HepG2 (cell line): Measurements from ENCODE around the gene MEGF11. TPM values are rescaled to one million over a fixed set of nuclear protein-coding genes. Genes with fewer than 3 reads are reported as not detected.

Experiments
- ATAC-seq: fragments of 200-7000 bp; cut with Tn5 transposase; 3 replicates; pipeline ENCODE4 v1.9.1; 2020; ENCODE audit warnings: mild to moderate bottlenecking, moderate library complexity
- BruUV-seq: library from RNA; stranded (reverse); fragments of 400-500 nt; replicated peaks from 2 replicates; lab custom pipeline; 2021; lab: Mats Ljungman, UMichigan
- CTCF ChIA-PET: fragments of 300-600 bp; formaldehyde crosslinking; extraction: SDS; loops from one replicate; lab custom pipeline; 2021; ENCODE audit warnings: low total read pairs, inconsistent platforms, low intra/inter-chr PET ratio; lab: Yijun Ruan, JAX
- POLR2A ChIA-PET: fragments of 350-600 bp; sonication (Branson Sonifier 250); formaldehyde crosslinking; loops from one replicate; lab custom pipeline; 2020; ENCODE audit warnings: antibody characterized with exemption, inconsistent platforms; lab: Yijun Ruan, JAX
- DNase-seq: peaks from one replicate; pipeline ENCODE4 v3.0.0-alpha.2; 2015; ENCODE audit warnings: low spot score
- FAIRE-seq: peaks from 3 replicates; lab custom pipeline; 2011; peaks lifted over from hg19 to GRCh38; lab: Jason Lieb, UNC
- H2AFZ ChIP-seq: one replicate; pipeline ENCODE4 v1.6.1; 2011; ENCODE audit warnings: low read length, inconsistent platforms
- H3K27ac ChIP-seq: fragments of 300-600 bp; 3 replicates; pipeline ENCODE4 v1.8.0; 2011; ENCODE audit warnings: mixed run types, mild to moderate bottlenecking, mixed read lengths, low read length, inconsistent platforms; ENCODE audit not compliant: insufficient read depth; ENCODE audit errors: extremely low read length
- H3K27me3 ChIP-seq, 2 experiments: fragments of 200-600 bp in 1 of 2; 2 replicates in 1 of 2; 3 replicates in 1 of 2; pipeline versions ENCODE4 v1.6.0 to v1.8.0; 2011; ENCODE audit warnings: low read length in 2 of 2, mild to moderate bottlenecking in 2 of 2, moderate library complexity in 2 of 2, inconsistent platforms in 1 of 2; ENCODE audit not compliant: insufficient read depth in 2 of 2, control insufficient read depth in 1 of 2
- H3K36me3 ChIP-seq, 2 experiments: fragments of 200-600 bp in 1 of 2; replicated peaks in 1 of 2; 2 replicates in 1 of 2; 3 replicates in 1 of 2; pipeline versions ENCODE4 v1.5.1 to v1.8.0; 2011; ENCODE audit warnings: low read length in 2 of 2, inconsistent platforms in 1 of 2; ENCODE audit not compliant: insufficient read depth in 2 of 2, control insufficient read depth in 1 of 2
- H3K4me1 ChIP-seq: 2 replicates; pipeline ENCODE4 v1.5.1; 2012; ENCODE audit warnings: low read length, inconsistent platforms; ENCODE audit not compliant: insufficient read depth
- H3K4me2 ChIP-seq: 2 replicates; pipeline ENCODE4 v1.6.0; 2011; ENCODE audit warnings: low read depth, low read length, inconsistent platforms
- H3K4me3 ChIP-seq, 3 experiments: fragments of 200-600 bp in 1 of 3; sonication (generic), shearing (Covaris generic) in 1 of 3; replicated peaks in 1 of 3; 2 replicates each; pipeline ENCODE4 v1.5.1; 2011 to 2016; ENCODE audit warnings: low read length in 3 of 3, inconsistent platforms in 2 of 3, low read depth in 2 of 3, mild to moderate bottlenecking in 2 of 3, control low read depth in 1 of 3, mixed read lengths in 1 of 3; ENCODE audit not compliant: insufficient read depth in 1 of 3
- H3K79me2 ChIP-seq: one replicate; pipeline ENCODE4 v1.6.1; 2011; ENCODE audit warnings: low read length, inconsistent platforms; ENCODE audit not compliant: insufficient read depth
- H3K9ac ChIP-seq: 2 replicates; pipeline ENCODE4 v1.6.0; 2011; ENCODE audit warnings: mild to moderate bottlenecking, low read depth, low read length, inconsistent platforms; ENCODE audit not compliant: insufficient read depth
- H3K9me3 ChIP-seq: 2 replicates; pipeline ENCODE4 v1.5.1; 2012; ENCODE audit warnings: mild to moderate bottlenecking, low read length
- H4K20me1 ChIP-seq: 2 replicates; pipeline ENCODE4 v1.6.0; 2011; ENCODE audit warnings: inconsistent platforms, mild to moderate bottlenecking, low read length, moderate library complexity; ENCODE audit not compliant: insufficient read depth
- ATF4 ChIP-seq, 2 experiments: fragments of 450-650 bp in 1 of 2; sonication (generic) in 1 of 2; formaldehyde crosslinking; IDR thresholded peaks; 2 replicates each; pipeline versions ENCODE4 v1.5.0 to v1.8.0; 2020 to 2022; ENCODE audit warnings: mild to moderate bottlenecking in 1 of 2, missing genetic modification reagents in 1 of 2
- EEA1 ChIP-seq: sonication (generic); formaldehyde crosslinking; IDR thresholded peaks from 2 replicates; pipeline ENCODE4 v1.5.1; 2020; ENCODE audit warnings: mild to moderate bottlenecking, missing genetic modification reagents, borderline replicate concordance
- ELF4 ChIP-seq: sonication (generic); formaldehyde crosslinking; IDR thresholded peaks from 2 replicates; pipeline ENCODE4 v1.5.0; 2020; ENCODE audit warnings: missing genetic modification reagents, mild to moderate bottlenecking, moderate library complexity, borderline replicate concordance
- FIP1L1 ChIP-seq: fragments of 200-400 bp; formaldehyde crosslinking; IDR thresholded peaks from 2 replicates; pipeline ENCODE4 v1.6.1; 2018; ENCODE audit warnings: low read depth, mild to moderate bottlenecking, low read length, moderate library complexity, borderline replicate concordance; ENCODE audit not compliant: insufficient read depth
- SIX1 ChIP-seq: sonication (generic); formaldehyde crosslinking; IDR thresholded peaks from 2 replicates; pipeline ENCODE4 v1.4.0; 2020; ENCODE audit warnings: missing genetic modification reagents, borderline replicate concordance
- THRA ChIP-seq: sonication (generic); formaldehyde crosslinking; IDR thresholded peaks from 2 replicates; pipeline ENCODE4 v1.4.0; 2020; ENCODE audit warnings: missing genetic modification reagents, borderline replicate concordance
- ZC3H13 ChIP-seq: sonication (generic); formaldehyde crosslinking; IDR thresholded peaks from 2 replicates; pipeline ENCODE4 v1.8.1; 2023; ENCODE audit warnings: mild to moderate bottlenecking, missing genetic modification reagents, moderate library complexity
- ZFAT ChIP-seq: sonication (generic); formaldehyde crosslinking; conservative IDR thresholded peaks from 2 replicates; pipeline ENCODE4 v1.8.1; 2023; ENCODE audit warnings: missing genetic modification reagents, inconsistent platforms
- ZNF30 ChIP-seq: sonication (generic); formaldehyde crosslinking; IDR thresholded peaks from 2 replicates; pipeline ENCODE4 v1.5.0; 2020; ENCODE audit warnings: mild to moderate bottlenecking, missing genetic modification reagents
- ZNF816 ChIP-seq: sonication (generic); formaldehyde crosslinking; IDR thresholded peaks from 2 replicates; pipeline ENCODE4 v1.8.0; 2022; ENCODE audit warnings: missing genetic modification reagents, mild to moderate bottlenecking, borderline replicate concordance
- WGBS: methylation state at CpG from one replicate; pipeline ENCODE4 v1.1.6; 2017; ENCODE audit warnings: low lambda C conversion rate; 5-methylcytosine and 5-hydroxymethylcytosine counted together
- in situ Hi-C: cut with HindIII; loops from 2 replicates; pipeline ENCODE4 v1.10.0; 2017; ENCODE audit warnings: low pct_unique_long_range_greater_than_20kb; ENCODE audit not compliant: extremely low pct_ligation_motif_present
- intact Hi-C: fragments of 100-400 bp; cut with micrococcal nuclease; formaldehyde crosslinking; loops from one replicate; pipeline ENCODE4 v1.10.0; 2022; ENCODE audit not compliant: unreplicated experiment
- polyA plus RNA-seq, 8 experiments: library from polyadenylated mRNA; depleted of rRNA in 3 of 8; stranded (reverse) in 7 of 8; unstranded in 1 of 8; fragments of >200 nt; fragmentation: Illumina TruSeq in 4 of 8; extraction: Trizol in 4 of 8; gene quantifications; 2 replicates each; pipeline versions ENCODE4 v1.2.1 to v1.2.3, GENCODE V29; 2011 to 2016; ENCODE audit warnings: low read depth in 4 of 8, missing spikeins in 1 of 8, mixed read lengths in 1 of 8; ENCODE audit not compliant: insufficient read depth in 1 of 8
- total RNA-seq, 5 experiments: library from RNA; depleted of rRNA; stranded (reverse); fragments of >200 nt; fragmentation: Illumina TruSeq; extraction: Trizol; gene quantifications; 2 replicates each; pipeline ENCODE4 v1.2.3, GENCODE V29; 2016; ENCODE audit warnings: low read depth in 1 of 5

The MEGF11 gene
- total and polyA plus RNA-seq, 2 of the 13 experiments (the other 11 are each of a cell fraction or from before 2014, with no cell fraction given), result not detected

- Histone ChIP-seq H3K9ac (no peak overlapping the region), H3K79me2 (no peaks in the 10 kb centered on the region), H3K36me3 (no peaks in the 10 kb centered on the region), H3K9me3 (no peaks in the 10 kb centered on the region)
- FAIRE-seq, result no peak
- TF ChIP-seq ZC3H13 (CRISPR knock-in tag) (no peak), EEA1 (CRISPR knock-in tag) (no peak), ZNF816 (CRISPR knock-in tag) (no peak), FIP1L1 (no peak), THRA (CRISPR knock-in tag) (no peak)
- TF ChIP-seq, all 625 proteins: peak for 0
- ChIA-PET POLR2A (no interaction called here), CTCF (no interaction called here)
- Histone ChIP-seq H3K4me1 (no peaks in the 10 kb centered on the region), H3K4me2 (no peak overlapping the region), H3K27ac (no peak overlapping the region), H3K27me3 (peaks cover 0 to 10% of the 10 kb centered on the region in 2 experiments; a peak in 2 of 5 replicates), H3K4me3 (no peak overlapping the region), H2AFZ (no peak overlapping the region), H4K20me1 (no peaks in the 10 kb centered on the region; the same call in 1 of the 2 replicates)
- in situ Hi-C loops, result no loop called here
- no peak for ATAC-seq
- DNase-seq, result no peak
- 41% methylated on average over 3 of the region's 9 CpGs for WGBS
- intact Hi-C loops, result no loop called here
- BruUV-seq, result no TSS peak
Observed at GRCh38 chr15:66149871-66150270, 103.7 kb downstream of the MEGF11 start.

- peaks cover 0 to 5% of the 10 kb centered on the region in 2 experiments; a peak in 1 of 5 replicates for H3K27me3 ChIP-seq
- H3K9me3 ChIP-seq, result no peaks in the 10 kb centered on the region
- no peaks in the 10 kb centered on the region; the same call in 1 of the 2 replicates for H4K20me1 ChIP-seq
- no peaks in the 10 kb centered on the region for H3K4me1 ChIP-seq
- ATAC-seq (no peak), DNase-seq (no peak), FAIRE-seq (no peak)
- POLR2A ChIA-PET, result no interaction called here
- CTCF ChIA-PET, result no interaction called here
- in situ Hi-C loops, result no loop called here
- no peaks in the 10 kb centered on the region for H3K79me2 ChIP-seq
- intact Hi-C loops, result no loop called here
- 36% methylated on average over 2 of the region's 2 CpGs for WGBS
- H3K9ac ChIP-seq, result no peak overlapping the region
- H3K4me3 ChIP-seq, result no peak overlapping the region
- no peak overlapping the region for H3K27ac ChIP-seq
- H3K4me2 ChIP-seq, result no peak overlapping the region
- H2AFZ ChIP-seq, result no peak overlapping the region
- no TSS peak for BruUV-seq
- H3K36me3 ChIP-seq, result no peaks in the 10 kb centered on the region
- no peak for TF ChIP-seq ZFAT (CRISPR knock-in tag)
- no peak for TF ChIP-seq ATF4 (CRISPR knock-in tag; IDR thresholded peaks at IDR 0.05)
- TF ChIP-seq ZNF30 (CRISPR knock-in tag), result no peak
- no peak for TF ChIP-seq SIX1 (CRISPR knock-in tag)
- no peak for TF ChIP-seq ELF4 (CRISPR knock-in tag)
Observed at GRCh38 chr15:66148187-66148586, 105.4 kb downstream of the MEGF11 start.
